K562 (cell line): Measurements from ENCODE around the gene KLKB1. TPM values are rescaled to one million over a fixed set of nuclear protein-coding genes. Genes with fewer than 3 reads are reported as not detected.

Experiments used
- ATAC-seq: fragments of 200-7000 bp; cut with Tn5 transposase; 3 replicates; pipeline ENCODE4 v1.9.1; 2020; ENCODE audit warnings: moderate library complexity
- Bru-seq: library from RNA; stranded (reverse); fragments of 400-500 nt; gene quantifications from one replicate; lab custom pipeline; 2021; lab: Mats Ljungman, UMichigan
- BruChase-seq, 2 experiments: library from RNA; stranded (reverse); fragments of 400-500 nt; gene quantifications; one replicate each; lab custom pipeline; 2021; lab: Mats Ljungman, UMichigan
- BruUV-seq: library from RNA; stranded (reverse); fragments of 400-500 nt; replicated peaks from 2 replicates; lab custom pipeline; 2021; lab: Mats Ljungman, UMichigan
- CTCF ChIA-PET: fragments of 300-600 bp; formaldehyde crosslinking; extraction: SDS; loops from one replicate; lab custom pipeline; 2021; ENCODE audit warnings: low intra/inter-chr PET ratio; lab: Yijun Ruan, JAX
- POLR2A ChIA-PET: fragments of 300-600, 350-650 bp; sonication (Branson Sonifier 250); formaldehyde crosslinking; extraction: SDS; loops from one replicate; lab custom pipeline; 2021; ENCODE audit warnings: antibody characterized with exemption, inconsistent platforms; lab: Yijun Ruan, JAX
- DNase-seq, 4 experiments: peaks; one replicate each; pipeline versions ENCODE4 v3.0.0 to v3.0.0-alpha.2; 2011 to 2018; ENCODE audit warnings: low spot score in 3 of 4, mixed read lengths in 3 of 4; ENCODE audit errors: extremely low read depth in 1 of 4
- FAIRE-seq: peaks from 2 replicates; lab custom pipeline; 2011; peaks lifted over from hg19 to GRCh38; lab: Jason Lieb, UNC
- H2AFZ ChIP-seq: 2 replicates; pipeline ENCODE4 v1.6.0; 2011; ENCODE audit warnings: low read depth, low read length, control low read depth, inconsistent platforms
- H3K27ac ChIP-seq: fragments of 200-600 bp; 3 replicates; pipeline ENCODE4 v1.8.0; 2011; ENCODE audit warnings: low read depth, mild to moderate bottlenecking, control low read depth, inconsistent platforms, low read length, moderate library complexity, mixed read lengths; ENCODE audit errors: extremely low read depth
- H3K27me3 ChIP-seq, 2 experiments: fragments of 300-600 bp in 1 of 2; 2 replicates in 1 of 2; 3 replicates in 1 of 2; pipeline versions ENCODE4 v1.6.0 to v1.8.0; 2011; ENCODE audit warnings: inconsistent platforms in 2 of 2, low read length in 2 of 2, mild to moderate bottlenecking in 1 of 2, mixed read lengths in 1 of 2, moderate library complexity in 1 of 2; ENCODE audit not compliant: control insufficient read depth in 2 of 2, insufficient read depth in 2 of 2
- H3K36me3 ChIP-seq: fragments of 300-600 bp; 3 replicates; pipeline ENCODE4 v1.8.0; 2011; ENCODE audit warnings: mild to moderate bottlenecking, low read length, inconsistent platforms; ENCODE audit not compliant: control insufficient read depth, insufficient read depth
- H3K4me1 ChIP-seq, 2 experiments: fragments of 200-600 bp in 1 of 2; replicated peaks in 1 of 2; 2 replicates in 1 of 2; 3 replicates in 1 of 2; pipeline versions ENCODE4 v1.5.1 to v1.8.0; 2011; ENCODE audit warnings: inconsistent platforms in 2 of 2, low read length in 2 of 2, mild to moderate bottlenecking in 1 of 2, mixed read lengths in 1 of 2, moderate library complexity in 1 of 2; ENCODE audit not compliant: control insufficient read depth in 2 of 2, insufficient read depth in 2 of 2
- H3K4me2 ChIP-seq: 2 replicates; pipeline ENCODE4 v1.6.1; 2011; ENCODE audit warnings: low read length, control low read depth, inconsistent platforms, mixed read lengths; ENCODE audit not compliant: insufficient read depth
- H3K4me3 ChIP-seq: fragments of 200-600 bp; sonication (generic), shearing (Covaris generic); 2 replicates; pipeline ENCODE4 v1.5.1; 2016; ENCODE audit warnings: control low read depth, inconsistent platforms
- H3K79me2 ChIP-seq: fragments of 200-600 bp; 3 replicates; pipeline ENCODE4 v1.8.0; 2011; ENCODE audit warnings: low read length, inconsistent platforms; ENCODE audit not compliant: control insufficient read depth, insufficient read depth
- H3K9ac ChIP-seq, 2 experiments: 2 replicates each; pipeline versions ENCODE4 v1.6.0 to v1.6.1; 2011; ENCODE audit warnings: low read depth in 2 of 2, low read length in 2 of 2, control low read depth in 1 of 2, inconsistent platforms in 1 of 2, mild to moderate bottlenecking in 1 of 2, mixed read lengths in 1 of 2; ENCODE audit not compliant: insufficient read depth in 1 of 2
- H3K9me1 ChIP-seq: one replicate; pipeline ENCODE4 v1.6.0; 2011; ENCODE audit warnings: inconsistent platforms, mild to moderate bottlenecking, low read length, moderate library complexity; ENCODE audit not compliant: control insufficient read depth, insufficient read depth
- H3K9me3 ChIP-seq: replicated peaks from 2 replicates; pipeline ENCODE4 v1.5.1; 2011; ENCODE audit warnings: low read depth, low read length, inconsistent platforms; ENCODE audit not compliant: control insufficient read depth, insufficient read depth
- H4K20me1 ChIP-seq: replicated peaks from 2 replicates; pipeline ENCODE4 v1.6.1; 2011; ENCODE audit warnings: low read length, inconsistent platforms, mixed read lengths; ENCODE audit not compliant: control insufficient read depth, insufficient read depth
- ARID2 ChIP-seq: fragments of 450-650 bp; IDR thresholded peaks from 2 replicates; pipeline ENCODE4 v1.6.1; 2017; ENCODE audit warnings: antibody characterized with exemption, mild to moderate bottlenecking
- HMBOX1 ChIP-seq: sonication (generic); IDR thresholded peaks from 2 replicates; pipeline ENCODE4 v1.6.1; 2016
- TOE1 ChIP-seq, 2 experiments: fragments of 450-650 bp in 1 of 2; sonication (generic) in 1 of 2; formaldehyde crosslinking in 1 of 2; IDR thresholded peaks; 2 replicates each; pipeline versions ENCODE4 v1.7.1 to v1.8.0; 2016 to 2022; ENCODE audit warnings: borderline replicate concordance in 2 of 2, mild to moderate bottlenecking in 2 of 2, antibody characterized with exemption in 1 of 2, inconsistent platforms in 1 of 2, low read depth in 1 of 2, missing genetic modification reagents in 1 of 2, moderate library complexity in 1 of 2
- ZNF589 ChIP-seq: fragments of 200-800 bp; sonication (Bioruptor generic); IDR thresholded peaks from 2 replicates; pipeline ENCODE4 v1.6.1; 2016; ENCODE audit warnings: low read depth, missing genetic modification characterization, missing compliant biosample characterization
- WGBS: fragments of 100-300 bp; shearing (Covaris generic); methylation state at CpG from one replicate; pipeline ENCODE4 v1.1.6; 2016; ENCODE audit warnings: low coverage, mixed read lengths; ENCODE audit not compliant: insufficient coverage; ENCODE audit errors: missing lambda C conversion rate; 5-methylcytosine and 5-hydroxymethylcytosine counted together
- in situ Hi-C: fragments of 300-500 bp; cut with MboI; formaldehyde crosslinking; loops from 4 replicates; pipeline ENCODE4 v1.15.0; 2018; ENCODE audit warnings: inconsistent platforms, mixed read lengths
- intact Hi-C: fragments of 100-400 bp; cut with micrococcal nuclease; formaldehyde crosslinking; loops from 2 replicates; pipeline ENCODE4 v1.14.2; 2022
- long read RNA-seq, 3 experiments: library from polyadenylated mRNA in 2 of 3; library from RNA in 1 of 3; unstranded in 2 of 3; stranded (forward) in 1 of 3; transcript quantifications; one replicate each; pipeline ENCODE4 v2.0.0, GENCODE V29; 2019 to 2022
- polyA minus RNA-seq, 3 experiments: library from RNA; depleted of rRNA, polyadenylated mRNA; stranded (reverse); fragments of >200 nt; gene quantifications; 2 replicates each; pipeline ENCODE4 v1.2.3, GENCODE V29; 2011
- polyA plus RNA-seq, 8 experiments: library from polyadenylated mRNA; depleted of rRNA in 4 of 8; stranded (reverse) in 5 of 8; unstranded in 3 of 8; fragments of >200 nt; fragmentation: Nextera tagmentation in 2 of 8; fragmentation: Illumina TruSeq in 1 of 8; extraction: Ambion mirVana in 2 of 8; extraction: Trizol in 1 of 8; gene quantifications; 2 replicates each; pipeline versions ENCODE4 v1.2.1 to v1.2.3, GENCODE V29; 2011 to 2014; ENCODE audit warnings: inconsistent platforms in 1 of 8, missing spikeins in 1 of 8
- total RNA-seq, 7 experiments: library from RNA; depleted of rRNA in 6 of 7; stranded (reverse); fragments of >200 nt in 6 of 7; fragmentation: Illumina TruSeq in 2 of 7; extraction: Trizol in 2 of 7; gene quantifications; 2 replicates each; pipeline versions ENCODE4 v1.2.1 to v1.2.3, GENCODE V29; 2011 to 2021; ENCODE audit warnings: low replicate concordance in 1 of 7

The KLKB1 gene
- not detected in 2 replicates for total RNA-seq (2011; cell fraction: chromatin; rRNA removed; ENCODE audit: low replicate concordance)
- total RNA-seq (2011; cell fraction: nucleolus; rRNA removed): not detected in 2 replicates
- not detected in 2 replicates for total RNA-seq (2011; cell fraction: nucleoplasm; rRNA removed)
- total RNA-seq (2014; rRNA removed) (0.27 TPM in 1 of 2 replicates, not detected in the other), total RNA-seq (2014; rRNA removed; fragmentation: Illumina TruSeq; extraction: Trizol) (not detected in 2 replicates), total RNA-seq (2015; rRNA removed; fragmentation: Illumina TruSeq; extraction: Trizol) (not detected in 2 replicates), total RNA-seq (2021) (not detected in 2 replicates), polyA plus RNA-seq (2011; rRNA removed) (not detected in 2 replicates), polyA plus RNA-seq (2014; fragmentation: Illumina TruSeq; extraction: Trizol) (not detected in 2 replicates), polyA plus RNA-seq (2014; fragmentation: Nextera tagmentation; extraction: Ambion mirVana) (not detected), polyA plus RNA-seq (2014; rRNA removed) (not detected in 2 replicates), polyA minus RNA-seq (2011; rRNA and poly(A)+ RNA removed) (not detected in 2 replicates), Bru-seq, nascent RNA (not detected), BruChase-seq, experiment 1, labeled RNA remaining after a 2-hour chase (percentile 12 among the genes with signal in this experiment), BruChase-seq, experiment 2, labeled RNA remaining after a 6-hour chase (percentile 10 among the genes with signal in this experiment)
- not detected in 2 replicates for polyA plus RNA-seq (2011; cell fraction: cytosol; rRNA removed)
- not detected in 2 replicates for polyA plus RNA-seq (2011; cell fraction: nucleus; rRNA removed)
- not detected in 2 replicates for polyA plus RNA-seq (2012)
- polyA minus RNA-seq (2011; cell fraction: cytosol; rRNA and poly(A)+ RNA removed): not detected in 2 replicates
- not detected in 2 replicates for polyA minus RNA-seq (2011; cell fraction: nucleus; rRNA and poly(A)+ RNA removed)
- long read RNA-seq, experiment 1, partial matches to known transcripts: 0 of 2 reads
- long read RNA-seq, experiment 1, other reads (novel, unspliced or antisense): 2 of 2 reads
- long read RNA-seq, experiment 2, partial matches to known transcripts: 0 of 1 reads
- long read RNA-seq, experiment 2, other reads (novel, unspliced or antisense): 1 of 1 reads
- long read RNA-seq, experiment 3: 0 reads

GRCh38 chr4:186227221-186227620, at the start of gene KLKB1:
TSS of gene KLKB1 (plus strand) at chr4:186227507. CDS start at chr4:186228196, 689 bp downstream.
- in situ Hi-C loops: no loop called here
- CTCF ChIA-PET: no interaction called here
- no peaks in the 10 kb centered on the region for H3K9me1 ChIP-seq

More at GRCh38 chr4:186227221-186227620, at the start of gene KLKB1:
- intact Hi-C loops: no loop called here
- WGBS: 0% methylated on average over 5 of the region's 5 CpGs
- Histone ChIP-seq H3K4me3 (no peak within 1 kb of the TSS), H3K4me1 (no peaks in the 10 kb centered on the region), H3K27me3 (no peaks in the 10 kb centered on the region), H4K20me1 (no peaks in the 10 kb centered on the region), H3K79me2 (no peaks in the 10 kb centered on the region), H3K9me3 (peaks cover 2% of the 10 kb centered on the region; the same call in 1 of the 2 replicates), H3K4me2 (no peak within 1 kb of the TSS), H3K9ac (no peak within 1 kb of the TSS), H2AFZ (no peak within 1 kb of the TSS), H3K36me3 (no peaks in the 10 kb centered on the region), H3K27ac (no peak within 1 kb of the TSS)
- POLR2A ChIA-PET: no interaction called here
- TF ChIP-seq ZNF589 (CRISPR knock-in tag) (no peak), HMBOX1 (no peak), TOE1 (IDR thresholded peaks at IDR 0.05; ENCODE audit: borderline replicate concordance) (no peak), TOE1 (CRISPR knock-in tag; IDR thresholded peaks at IDR 0.05; ENCODE audit: borderline replicate concordance, low read depth) (no peak), ARID2 (no peak)
- ATAC-seq (no peak), FAIRE-seq (no peak), DNase-seq (no peak)
- no TSS peak for BruUV-seq
